COR-L47 (cell line): ENCODE data around the gene VAMP5.

Experiments
- DNase-seq: peaks from one replicate; lab custom pipeline; 2025; lab: John Stamatoyannopoulos, UW

Gene VAMP5

DNA sequence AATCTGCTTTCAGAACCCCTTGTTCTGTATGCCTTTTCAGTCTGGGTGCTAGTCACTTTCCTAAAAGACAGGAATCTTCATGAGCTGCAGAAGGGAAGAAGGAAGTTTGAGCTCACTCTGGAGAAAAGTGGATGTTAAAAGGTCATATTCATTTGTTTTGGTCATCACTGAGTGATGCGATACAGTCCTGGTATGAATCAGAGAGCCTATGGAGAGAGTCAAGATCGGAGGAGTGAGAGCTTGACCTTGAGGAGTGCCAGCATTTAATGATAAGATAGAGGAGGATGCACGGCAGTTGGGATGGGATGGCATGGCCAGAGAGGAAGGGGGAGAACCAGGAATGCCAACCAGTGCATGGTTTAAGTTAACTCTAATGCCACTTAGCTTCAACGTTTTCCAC lies 51.4 kb downstream of the VAMP5 start:
- no peak for DNase-seq

DNA sequence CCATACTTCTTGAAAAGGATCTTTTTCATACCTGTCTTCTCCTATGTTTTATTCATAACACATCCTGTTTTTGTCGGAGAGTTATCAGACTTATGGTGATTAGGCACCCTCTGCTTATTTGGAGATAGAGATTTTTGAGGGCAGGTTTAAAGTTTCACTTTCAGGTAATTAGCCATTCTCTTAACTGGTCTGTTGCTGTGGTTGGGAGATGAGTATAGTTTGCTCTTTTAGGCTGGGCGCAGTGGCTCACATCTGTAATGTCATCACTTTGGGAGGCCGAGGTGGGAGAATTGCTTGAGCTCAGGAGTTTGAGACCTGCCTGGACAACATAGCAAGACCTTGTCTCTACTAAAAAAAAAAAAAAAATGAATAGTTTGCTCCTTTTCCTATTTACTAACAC lies 58.5 kb downstream of the VAMP5 start:
- DNase-seq: no peak
